HL-60/S4 treated with retinoic acid at 250 ng/mL for 4 days and 3 days (cell line): ENCODE data around the gene NINJ2.

Source experiments
- in situ Hi-C: fragments of 300-500 bp; cut with MboI; formaldehyde crosslinking; loops from 2 replicates; pipeline ENCODE4 v1.7.0; 2022; ENCODE audit warnings: low sequenced_read_pairs

The NINJ2 gene

GRCh38 chr12:674272-674781 lies 11.1 kb upstream of the NINJ2 start:
- in situ Hi-C loops, result no loop called here

GRCh38 chr12:673849-674248 lies 10.6 kb upstream of the NINJ2 start:
- in situ Hi-C loops, result no loop called here

GRCh38 chr12:669576-669945 lies 6.3 kb upstream of the NINJ2 start:
- in situ Hi-C loops, result no loop called here

- in situ Hi-C loops, result no loop called here
Observed at GRCh38 chr12:668090-668481, 4.8 kb upstream of the NINJ2 start.

- in situ Hi-C loops, result no loop called here
Observed at GRCh38 chr12:666766-667308, 3.6 kb upstream of the NINJ2 start.

- in situ Hi-C loops, result no loop called here
Observed at GRCh38 chr12:666066-666465, 2.8 kb upstream of the NINJ2 start.

- in situ Hi-C loops, result no loop called here
Observed at GRCh38 chr12:664779-665092, 1.5 kb upstream of the NINJ2 start.

GRCh38 chr12:664075-664778 lies 982 bp upstream of the NINJ2 start:
- in situ Hi-C loops, result no loop called here

- in situ Hi-C loops, result no loop called here
Observed at GRCh38 chr12:662566-663292, 516 bp downstream of the NINJ2 start.

GRCh38 chr12:661720-662486 lies 1.3 kb downstream of the NINJ2 start:
- in situ Hi-C loops, result no loop called here

- in situ Hi-C loops, result no loop called here
Observed at GRCh38 chr12:659090-659683, 4.1 kb downstream of the NINJ2 start.

GRCh38 chr12:650983-651382 lies 12.3 kb downstream of the NINJ2 start:
- in situ Hi-C loops, result no loop called here

- in situ Hi-C loops, result no loop called here
Observed at GRCh38 chr12:647385-648085, 15.7 kb downstream of the NINJ2 start.

GRCh38 chr12:646442-647384 lies 16.5 kb downstream of the NINJ2 start:
- in situ Hi-C loops, result no loop called here

GRCh38 chr12:645563-646071 lies 17.6 kb downstream of the NINJ2 start:
- in situ Hi-C loops, result no loop called here

- in situ Hi-C loops, result no loop called here
Observed at GRCh38 chr12:644818-645552, 18.3 kb downstream of the NINJ2 start.

- in situ Hi-C loops, result no loop called here
Observed at GRCh38 chr12:644303-644639, 19.0 kb downstream of the NINJ2 start.

- in situ Hi-C loops, result no loop called here
Observed at GRCh38 chr12:643475-644302, 19.6 kb downstream of the NINJ2 start.
